PFSK-1 (cell line): ENCODE results near the gene TMEM9.

Experiments used
- FOXP2 ChIP-seq: optimal IDR thresholded peaks from 2 replicates; pipeline ENCODE3; 2011; ENCODE audit warnings: borderline replicate concordance, control low read depth, inconsistent platforms; ENCODE audit not compliant: insufficient read depth; ENCODE audit errors: extremely low read length, extremely low read depth
- POLR2AphosphoS5 ChIP-seq: IDR thresholded peaks from 2 replicates; pipeline ENCODE4 v1.6.1; 2012; ENCODE audit warnings: low read depth, mild to moderate bottlenecking, control low read depth, low read length, moderate library complexity
- REST ChIP-seq, 2 experiments: IDR thresholded peaks; 2 replicates each; pipeline versions ENCODE4 v1.6.1 to v1.8.0; 2011 to 2012; ENCODE audit warnings: low read depth in 2 of 2, low read length in 2 of 2, control low read depth in 1 of 2, inconsistent platforms in 1 of 2, mild to moderate bottlenecking in 1 of 2, moderate library complexity in 1 of 2; ENCODE audit not compliant: insufficient read depth in 1 of 2
- SIN3A ChIP-seq: IDR thresholded peaks from 2 replicates; pipeline ENCODE4 v1.6.1; 2012; ENCODE audit warnings: mild to moderate bottlenecking, low read length, moderate library complexity, borderline replicate concordance; ENCODE audit not compliant: insufficient read depth
- TAF1 ChIP-seq: IDR thresholded peaks from 2 replicates; pipeline ENCODE4 v1.6.1; 2012; ENCODE audit warnings: low read length, control low read depth, borderline replicate concordance; ENCODE audit not compliant: insufficient read depth

The TMEM9 gene

DNA sequence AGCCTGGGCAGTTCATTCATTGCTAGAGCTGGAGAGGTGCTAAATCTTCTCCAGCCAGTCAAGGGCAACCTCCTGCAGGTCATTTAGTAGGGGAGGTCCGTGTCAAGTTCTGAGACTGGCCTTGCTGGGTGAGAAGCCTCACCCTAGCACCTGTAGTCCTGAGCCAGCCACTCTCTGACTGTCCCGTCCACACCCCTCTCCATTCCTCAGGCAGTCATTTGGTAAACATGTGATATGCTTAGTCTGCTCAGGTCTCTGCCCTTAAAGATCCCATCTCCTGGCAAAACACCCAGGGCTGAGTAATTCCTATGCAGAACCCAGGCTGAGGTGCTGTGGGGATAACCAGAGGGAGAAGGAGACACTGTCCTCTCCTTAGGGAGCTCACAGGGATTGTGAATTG lies 22.7 kb upstream of the TMEM9 start:
- TF ChIP-seq SIN3A = no peak
- no peak for TF ChIP-seq TAF1
- no peak for TF ChIP-seq REST (IDR thresholded peaks at IDR 0.05; ENCODE audit: insufficient read depth in 1 of 2, low read depth in 2 of 2, low read length in 2 of 2)
- TF ChIP-seq FOXP2 = no peak
- TF ChIP-seq POLR2AphosphoS5 = no peak

GRCh38 chr1:201175820-201176500 lies 21.7 kb upstream of the TMEM9 start:
- TF ChIP-seq SIN3A (no peak), REST (IDR thresholded peaks at IDR 0.05; ENCODE audit: insufficient read depth in 1 of 2, low read depth in 2 of 2, low read length in 2 of 2) (no peak), FOXP2 (no peak), POLR2AphosphoS5 (no peak), TAF1 (no peak)

GRCh38 chr1:201173736-201174135 lies 19.5 kb upstream of the TMEM9 start:
- TF ChIP-seq SIN3A (no peak), REST (IDR thresholded peaks at IDR 0.05; ENCODE audit: insufficient read depth in 1 of 2, low read depth in 2 of 2, low read length in 2 of 2) (no peak), POLR2AphosphoS5 (no peak), FOXP2 (no peak), TAF1 (no peak)

GRCh38 chr1:201172999-201173610 lies 18.8 kb upstream of the TMEM9 start:
- TF ChIP-seq SIN3A = no peak
- TF ChIP-seq TAF1 = no peak

GRCh38 chr1:201172326-201172725 lies 18.1 kb upstream of the TMEM9 start:
- no peak for TF ChIP-seq POLR2AphosphoS5
- no peak for TF ChIP-seq FOXP2
- no peak for TF ChIP-seq REST (IDR thresholded peaks at IDR 0.05; ENCODE audit: insufficient read depth in 1 of 2, low read depth in 2 of 2, low read length in 2 of 2)
- TF ChIP-seq TAF1 = no peak
- no peak for TF ChIP-seq SIN3A
